Cardiac fibroblast (primary cell): Measurements from ENCODE around the gene NAT8.

Experiments
- DNase-seq, 2 donors: peaks; one replicate each; pipeline versions ENCODE4 v3.0.0 to v3.0.0-alpha.2; 2010; ENCODE audit warnings: low read depth in 2 of 2
- H3K4me3 ChIP-seq, 2 donors: replicated peaks in 1 of 2; 1 replicate in 1 of 2; 2 replicates in 1 of 2; pipeline ENCODE4 v1.5.1; 2011; ENCODE audit warnings: low read depth in 2 of 2, low read length in 2 of 2, mild to moderate bottlenecking in 2 of 2, moderate library complexity in 1 of 2
- CTCF ChIP-seq: IDR thresholded peaks from one replicate; pipeline ENCODE4 v1.5.1; 2011; ENCODE audit warnings: low read depth, mild to moderate bottlenecking, low read length, inconsistent platforms

The NAT8 gene

GRCh38 chr2:73593680-73594079, 48.5 kb downstream of the NAT8 start:
- peak in 1 of 2 donors; percentile 43 for DNase-seq
- no peak for TF ChIP-seq CTCF
- no peak overlapping the region for H3K4me3 ChIP-seq
